ENCODE data around the gene FARP2. TPM values are rescaled to one million over a fixed set of nuclear protein-coding genes. Genes with fewer than 3 reads are reported as not detected.
A peak's percentile ranks its signal among the peaks of the same experiment; 100 is the strongest.

Gene FARP2
- total RNA-seq, 1 donor from 2014 or later = 18.6 TPM

DNA sequence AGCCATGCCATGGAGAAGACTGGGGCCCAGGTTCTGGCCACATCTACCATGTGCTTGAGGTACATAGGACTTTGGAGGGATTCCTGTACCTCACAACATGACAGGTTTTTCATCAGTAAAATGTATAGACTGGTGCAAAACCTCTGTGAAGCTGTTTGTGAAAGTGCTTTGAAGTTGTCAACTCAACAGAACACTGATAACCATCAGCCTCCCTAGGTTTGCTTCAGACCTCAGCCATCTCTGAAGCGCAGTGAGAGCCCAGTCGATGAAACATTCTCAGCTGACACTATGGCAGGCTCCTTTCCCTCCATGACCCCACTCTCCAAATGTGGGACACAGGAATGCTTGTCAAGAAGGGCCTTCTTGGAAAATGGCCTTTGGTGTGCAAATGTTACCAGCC lies 113.7 kb downstream of the FARP2 start:
- ATAC-seq (no peak), DNase-seq (no peak)
- intact Hi-C loops (cut with micrococcal nuclease) = no loop called here

DNA sequence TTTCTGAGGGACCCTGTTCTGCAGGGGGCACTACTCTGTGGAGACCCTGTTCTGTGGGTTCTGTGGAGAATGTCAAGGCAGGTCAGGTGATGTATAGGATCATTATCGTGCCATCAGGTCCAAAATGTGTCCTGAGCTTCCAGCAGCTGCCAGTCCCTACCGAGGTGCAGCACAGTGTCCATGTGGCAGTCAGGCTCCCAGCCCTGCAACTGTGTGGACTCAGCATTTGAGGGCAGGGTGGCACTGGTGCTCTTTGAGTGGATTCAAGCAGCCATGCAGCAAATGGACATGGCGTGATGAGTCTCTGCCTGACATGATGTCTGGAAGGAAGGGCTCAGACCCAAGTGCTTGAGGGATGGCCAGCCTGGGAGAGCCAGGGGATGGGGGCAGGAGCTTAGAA lies 117.3 kb downstream of the FARP2 start:
- DNase-seq (no peak), ATAC-seq (no peak)
- intact Hi-C loops (cut with micrococcal nuclease) = no loop called here

DNA sequence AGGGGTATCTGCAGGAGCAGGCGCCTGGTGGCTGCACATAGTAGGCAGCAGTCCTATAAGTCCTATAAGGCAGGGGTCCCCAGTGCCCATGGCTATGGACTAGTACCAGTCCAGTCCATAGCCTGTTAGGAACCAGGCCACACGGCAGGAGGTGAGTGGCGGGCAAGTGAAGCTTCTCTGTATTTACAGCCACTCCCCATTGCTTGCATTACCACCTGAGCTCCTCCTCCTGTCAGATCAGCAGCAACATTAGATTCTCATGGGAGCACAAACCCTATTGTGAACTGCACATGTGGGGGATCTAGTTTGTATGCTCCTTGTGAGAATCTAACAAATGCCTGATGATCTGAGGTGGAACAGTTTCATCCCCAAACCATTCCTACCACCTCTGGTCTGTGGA lies 119.2 kb downstream of the FARP2 start:
- DNase-seq (no peak), ATAC-seq (no peak)
- intact Hi-C loops (cut with micrococcal nuclease) = no loop called here

DNA sequence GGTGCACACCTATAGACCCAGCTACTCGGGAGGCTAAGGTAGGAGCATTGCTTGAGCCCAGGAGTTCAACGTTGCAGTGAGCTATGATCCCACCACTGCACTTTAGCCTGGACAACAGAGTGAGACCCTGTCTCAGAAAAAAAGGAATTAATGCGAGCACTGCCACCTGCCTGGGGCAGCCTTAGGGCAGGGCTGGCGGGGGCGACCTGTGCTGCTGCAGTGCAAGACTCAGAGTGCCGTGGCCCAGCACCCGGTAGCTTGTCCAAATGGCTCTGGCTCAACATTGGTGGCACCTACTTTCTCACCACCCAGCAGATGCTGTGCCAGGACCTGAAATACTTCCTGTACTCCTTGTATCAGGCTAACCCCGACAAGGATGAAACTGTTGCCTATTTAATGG lies 122.1 kb downstream of the FARP2 start:
- intact Hi-C loops (cut with micrococcal nuclease) = no loop called here
- no peak for ATAC-seq
- DNase-seq = no peak

DNA sequence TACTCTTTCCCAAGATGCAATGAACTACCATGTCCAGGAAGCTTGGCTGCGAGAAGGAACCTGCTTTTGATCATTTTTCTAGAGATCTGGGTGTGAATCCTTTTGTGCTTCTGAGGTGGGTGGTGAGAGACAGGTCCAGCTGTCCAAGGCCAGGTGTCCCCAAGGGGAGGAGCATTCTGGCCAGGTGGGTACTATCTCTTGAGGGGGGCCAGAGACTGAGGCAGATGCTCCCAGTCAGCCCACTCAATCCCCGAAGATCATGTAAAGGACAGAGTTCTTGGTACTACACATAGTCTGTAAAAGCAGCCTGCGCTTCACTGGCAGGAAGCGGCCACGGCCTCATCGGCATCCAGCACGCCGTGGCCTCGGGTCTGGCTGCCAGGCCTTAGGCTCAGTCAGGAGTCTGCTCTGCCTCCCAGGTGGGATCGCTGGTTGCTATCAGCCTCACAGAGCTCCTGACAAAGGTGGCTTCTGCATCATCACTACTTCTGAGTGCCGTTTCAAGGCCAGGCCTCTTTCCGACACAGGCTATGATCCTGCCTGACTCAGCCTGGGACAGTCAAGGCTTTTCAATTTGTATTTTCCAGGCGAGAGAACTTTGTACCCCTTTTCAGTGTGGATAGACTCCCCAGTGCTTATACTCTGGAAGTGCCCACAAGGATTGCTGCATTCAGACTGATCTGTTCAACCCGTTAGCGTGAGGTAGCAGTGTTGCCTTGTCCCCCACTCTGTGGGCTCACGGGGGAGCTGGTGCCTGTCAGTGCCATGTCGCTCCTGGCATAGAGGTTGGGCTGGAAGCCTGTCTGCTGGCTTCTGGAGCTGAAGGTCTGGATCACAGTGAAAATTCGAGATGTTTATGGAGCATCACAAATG lies 123.2 kb downstream of the FARP2 start:
- no peak for ATAC-seq
- intact Hi-C loops (cut with micrococcal nuclease) = no loop called here
- no peak for DNase-seq

DNA sequence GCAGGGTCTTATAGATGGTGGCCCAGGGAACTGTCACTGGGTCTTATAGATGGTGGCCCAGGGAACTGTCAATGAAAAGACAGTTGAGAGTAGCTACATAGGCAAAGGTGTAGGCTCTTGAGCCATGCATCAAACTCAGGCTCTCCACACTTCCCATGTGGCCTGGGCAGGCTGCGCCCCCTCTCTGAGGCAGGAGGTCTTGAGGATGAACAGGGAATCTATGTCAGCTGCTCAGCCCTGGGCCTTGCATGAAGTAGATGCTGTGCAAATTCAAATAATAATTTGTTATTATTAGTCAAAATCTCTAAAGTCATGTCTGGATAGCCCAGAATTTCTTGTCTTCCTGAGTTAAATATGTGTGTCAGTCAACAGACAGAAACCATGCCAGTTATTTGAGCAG lies 125.6 kb downstream of the FARP2 start:
- no peak for ATAC-seq
- intact Hi-C loops (cut with micrococcal nuclease) = no loop called here

DNA sequence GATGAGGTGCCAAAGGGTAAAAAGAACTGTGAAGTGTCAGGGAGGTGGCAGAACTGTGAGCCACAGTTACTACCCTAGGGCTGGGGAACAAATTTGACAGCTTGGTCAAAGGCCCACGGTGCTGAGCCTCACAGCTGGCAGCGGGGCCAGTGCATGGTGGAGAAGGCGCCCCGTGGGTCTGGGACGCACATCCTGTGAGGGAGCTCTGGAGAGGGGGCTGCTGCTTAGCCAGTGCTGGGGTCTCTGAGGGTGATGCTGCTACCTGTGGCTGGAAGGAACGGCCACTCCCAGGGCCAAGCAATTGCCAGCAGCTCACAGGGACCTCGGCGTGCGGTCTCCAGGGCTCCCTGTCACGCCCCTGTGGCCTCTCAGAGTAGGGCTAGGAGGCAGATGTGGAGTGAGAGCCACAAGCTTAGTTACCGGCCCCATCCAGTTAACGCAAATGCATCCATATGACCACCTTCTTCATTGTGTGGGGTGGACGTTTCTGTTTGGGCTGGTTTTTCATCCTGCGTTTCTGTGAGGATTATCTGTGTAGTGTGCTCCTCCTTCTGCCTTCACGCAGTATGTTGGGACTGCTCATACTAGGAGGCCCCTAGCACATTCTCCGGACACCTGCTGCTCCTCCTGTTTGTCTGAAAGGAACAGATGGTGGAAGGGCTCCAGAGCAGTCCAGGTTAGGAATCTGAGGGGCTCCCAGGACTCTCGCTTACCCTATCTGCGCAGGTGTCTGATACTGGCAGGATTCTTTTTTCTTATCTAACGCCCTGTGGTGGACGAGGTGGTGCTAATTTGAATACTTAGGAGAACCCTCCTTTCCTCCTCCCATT lies 126.3 kb downstream of the FARP2 start:
- no peak for ATAC-seq
- DNase-seq = no peak

More for the DNA sequence above, 125.6 kb downstream of the FARP2 start:
- DNase-seq = no peak

DNA sequence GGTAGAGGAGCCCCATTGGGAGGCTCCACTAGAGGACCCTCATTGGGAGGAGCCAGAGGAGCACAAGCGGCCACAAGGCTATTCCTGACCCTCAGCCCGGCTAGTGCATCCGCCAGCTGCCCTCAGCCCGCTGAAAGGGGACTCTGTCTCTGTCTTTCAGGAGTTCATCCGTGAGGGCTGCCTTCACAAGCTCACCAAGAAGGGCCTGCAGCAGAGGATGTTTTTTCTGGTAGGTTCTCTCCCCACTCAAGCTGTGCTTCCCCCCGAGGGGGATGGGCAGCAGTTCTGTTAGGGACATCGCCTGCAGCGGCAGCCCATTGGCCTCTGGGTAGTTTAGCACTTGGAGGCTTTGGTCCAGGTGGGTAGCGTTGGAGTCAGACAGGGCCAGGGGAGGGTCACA lies 127.2 kb downstream of the FARP2 start:
- DNase-seq (no peak), ATAC-seq (no peak)
- intact Hi-C loops (cut with micrococcal nuclease) = no loop called here

More for the DNA sequence above, 126.3 kb downstream of the FARP2 start:
- intact Hi-C loops (cut with micrococcal nuclease) = no loop called here

DNA sequence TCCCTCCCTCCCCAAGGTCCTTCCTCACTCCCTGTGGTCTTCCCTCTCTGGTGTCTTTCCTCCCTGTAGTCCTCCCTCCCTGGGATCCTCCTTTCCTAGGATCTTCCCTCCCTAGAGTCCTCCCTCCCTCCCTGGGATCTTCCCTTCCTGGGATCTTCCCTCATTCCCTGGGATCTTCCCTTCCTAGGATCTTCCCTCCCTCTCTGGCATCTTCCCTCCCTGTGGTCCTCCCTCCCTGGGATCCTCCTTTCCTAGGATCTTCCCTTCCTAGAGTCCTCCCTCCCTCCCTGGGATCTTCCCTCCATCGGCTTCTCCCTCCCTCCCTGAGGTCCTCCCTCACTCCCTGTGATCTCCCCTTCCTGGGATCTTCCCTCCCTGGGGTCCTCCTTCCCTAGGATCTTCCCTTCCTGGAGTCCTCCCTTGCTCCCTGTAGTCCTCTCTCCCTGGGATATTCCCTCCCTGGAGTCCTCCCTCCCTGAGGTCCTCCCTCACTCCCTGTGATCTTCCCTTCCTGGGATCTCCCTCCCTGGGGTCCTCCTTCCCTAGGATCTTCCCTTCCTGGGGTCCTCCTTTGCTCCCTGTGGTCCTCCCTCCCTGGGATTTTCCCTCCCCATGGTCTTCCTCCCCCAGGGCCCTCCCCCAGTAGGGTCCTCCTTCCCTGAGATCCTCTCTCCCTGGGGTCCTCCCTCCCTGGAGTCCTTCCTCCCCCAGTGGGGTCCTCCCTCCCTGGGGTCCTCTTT lies 129.3 kb downstream of the FARP2 start:
- ATAC-seq (no peak), DNase-seq (no peak)
- intact Hi-C loops (cut with micrococcal nuclease) = no loop called here

DNA sequence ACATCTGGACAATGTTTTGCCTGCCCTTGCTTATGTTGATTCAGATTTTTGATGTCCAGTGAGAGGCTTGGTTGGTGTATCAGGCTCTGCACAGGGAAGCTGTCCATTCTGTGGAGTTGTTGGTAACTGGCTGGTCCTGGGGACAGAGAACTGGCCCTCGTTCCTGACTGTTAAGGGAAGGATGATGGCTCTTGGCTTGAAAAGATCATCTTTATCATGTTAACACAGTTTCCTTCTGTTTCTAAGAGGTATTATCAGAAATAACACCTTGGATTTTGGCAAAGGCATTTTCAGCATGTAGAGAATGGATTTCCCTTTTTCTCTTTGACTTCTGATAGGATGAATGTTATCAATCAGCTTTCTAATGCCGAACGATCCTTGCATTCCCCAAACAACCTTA lies 133.0 kb downstream of the FARP2 start:
- DNase-seq (no peak), ATAC-seq (no peak)
- intact Hi-C loops (cut with micrococcal nuclease) = no loop called here

DNA sequence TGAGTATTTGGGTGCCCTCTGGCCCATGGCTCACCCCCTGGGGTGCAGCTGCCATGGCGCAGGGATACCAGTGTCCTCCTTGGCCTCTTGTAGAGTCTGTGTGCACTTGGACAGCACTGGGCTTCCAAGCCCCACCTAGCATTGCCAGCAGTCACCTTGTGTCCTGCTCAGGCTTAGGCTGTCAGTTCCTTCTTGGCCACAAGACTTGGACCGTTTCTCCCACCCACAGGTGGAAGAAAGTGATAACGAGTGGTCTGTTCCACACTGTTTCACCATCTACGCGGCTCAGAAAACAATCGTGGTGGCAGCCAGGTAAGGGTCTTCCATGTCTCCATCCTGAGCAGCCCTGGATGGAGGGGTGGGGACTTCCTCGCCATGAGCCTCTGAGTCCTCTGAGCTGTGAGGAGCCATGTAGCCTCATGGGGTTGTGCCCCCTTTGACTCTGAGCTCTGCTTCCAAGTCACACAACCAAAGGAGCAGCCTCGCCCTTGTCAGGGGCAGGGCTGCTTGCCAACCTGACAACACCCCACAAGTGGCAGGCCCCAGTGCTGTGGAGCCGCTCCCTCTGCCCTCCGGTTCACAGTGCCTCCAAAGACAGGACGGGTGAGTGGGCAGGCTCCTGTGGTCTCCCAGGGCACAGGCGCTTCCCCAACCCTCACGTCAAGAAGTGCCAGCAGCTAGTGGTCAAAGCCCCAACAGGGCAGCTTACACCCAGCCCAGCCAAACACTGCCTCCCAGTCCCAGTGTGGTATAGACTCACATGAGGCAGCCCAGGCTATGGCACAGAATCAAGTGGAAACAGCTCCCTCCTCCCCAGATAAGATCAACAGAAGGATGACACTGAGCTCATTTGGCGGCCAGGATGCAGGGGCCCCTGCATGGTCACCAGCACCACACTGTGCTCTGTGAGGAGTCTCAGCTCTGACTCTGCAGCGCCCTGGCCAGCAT lies 133.9 kb downstream of the FARP2 start:
- no peak for DNase-seq
- no peak for ATAC-seq
- intact Hi-C loops (cut with micrococcal nuclease) = no loop called here

DNA sequence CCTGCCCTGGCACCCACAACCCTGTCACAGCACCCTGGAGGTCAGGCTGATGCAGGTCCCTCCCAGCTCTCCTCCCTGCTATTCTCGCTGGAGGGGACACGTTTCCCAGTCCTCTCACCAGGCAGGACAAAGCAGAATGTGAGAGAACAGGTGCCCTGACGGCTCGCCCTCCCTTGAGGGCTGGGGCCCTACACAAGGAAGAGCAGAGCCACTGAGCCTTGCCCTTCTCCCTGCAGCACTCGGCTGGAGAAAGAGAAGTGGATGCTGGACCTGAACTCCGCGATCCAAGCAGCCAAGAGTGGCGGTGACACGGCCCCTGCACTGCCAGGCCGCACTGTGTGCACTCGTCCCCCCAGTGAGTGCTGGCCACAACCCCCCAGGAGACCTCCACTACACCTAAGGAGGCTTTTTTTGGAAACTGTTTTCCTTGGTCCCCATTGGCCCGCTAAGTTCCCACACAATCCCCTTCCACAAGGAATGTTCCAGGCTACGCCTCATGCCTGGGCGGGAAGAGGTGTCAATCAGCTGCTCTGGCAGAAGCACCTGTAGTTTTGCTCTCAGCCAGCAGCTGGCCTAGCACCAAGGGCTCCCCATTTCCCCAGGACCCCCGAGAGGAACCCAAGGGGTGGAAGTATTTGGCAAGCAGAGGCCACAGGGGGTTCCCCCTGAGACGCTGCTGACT lies 134.9 kb downstream of the FARP2 start:
- DNase-seq = no peak
- intact Hi-C loops (cut with micrococcal nuclease) = no loop called here
- peak; percentile 14 for ATAC-seq

DNA sequence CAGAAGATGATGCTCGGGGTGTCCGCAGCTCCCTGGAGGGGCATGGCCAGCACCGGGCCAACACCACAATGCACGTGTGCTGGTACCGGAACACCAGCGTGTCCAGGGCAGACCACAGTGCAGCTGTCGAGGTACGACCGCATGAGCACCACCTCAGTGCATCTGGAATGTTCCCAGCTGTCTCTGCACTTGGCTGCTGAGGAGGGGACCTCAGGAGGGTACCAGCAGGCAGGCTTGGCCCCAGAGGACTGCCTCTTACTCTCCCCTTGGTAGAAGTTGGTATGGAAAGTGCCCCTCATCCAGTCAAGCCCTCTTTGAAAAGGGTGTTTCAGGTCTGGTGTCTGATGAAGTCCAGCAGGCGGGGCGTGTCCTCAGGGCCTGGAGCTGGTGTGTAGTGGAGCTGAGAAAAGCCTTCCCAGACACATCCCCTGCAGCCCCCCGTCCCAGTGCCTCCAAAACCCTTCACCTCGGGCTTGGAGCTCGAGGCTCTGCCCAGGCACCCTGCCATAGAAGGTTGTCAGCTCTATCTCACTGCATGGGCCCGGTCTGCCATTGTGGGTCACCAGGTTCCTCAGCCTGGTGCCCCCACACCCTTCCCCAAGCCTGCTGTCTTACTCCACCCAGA lies 135.6 kb downstream of the FARP2 start:
- intact Hi-C loops (cut with micrococcal nuclease) = no loop called here
- ATAC-seq (no peak), DNase-seq (no peak)

DNA sequence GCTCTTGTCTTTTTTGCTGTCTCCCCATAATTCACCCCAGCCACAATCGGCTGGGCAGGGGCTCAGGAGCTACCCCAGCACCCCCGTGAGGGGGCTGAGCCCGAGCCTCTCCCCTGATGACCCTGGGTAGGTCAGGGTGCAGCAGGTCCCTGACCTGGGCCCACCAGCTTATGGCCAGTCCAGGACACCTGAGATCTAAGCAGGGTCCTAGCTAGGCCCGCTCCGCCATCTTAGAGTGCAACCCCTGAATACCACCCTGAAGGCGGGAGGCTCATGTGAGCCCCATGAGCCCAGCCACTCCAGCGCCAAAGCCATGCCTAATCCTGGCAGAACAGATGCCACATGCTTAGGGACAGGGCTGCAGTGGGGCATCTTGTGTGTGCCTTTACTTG lies 136.1 kb downstream of the FARP2 start:
- no peak for DNase-seq
- intact Hi-C loops (cut with micrococcal nuclease) = no loop called here
- ATAC-seq = peak; percentile 4

DNA sequence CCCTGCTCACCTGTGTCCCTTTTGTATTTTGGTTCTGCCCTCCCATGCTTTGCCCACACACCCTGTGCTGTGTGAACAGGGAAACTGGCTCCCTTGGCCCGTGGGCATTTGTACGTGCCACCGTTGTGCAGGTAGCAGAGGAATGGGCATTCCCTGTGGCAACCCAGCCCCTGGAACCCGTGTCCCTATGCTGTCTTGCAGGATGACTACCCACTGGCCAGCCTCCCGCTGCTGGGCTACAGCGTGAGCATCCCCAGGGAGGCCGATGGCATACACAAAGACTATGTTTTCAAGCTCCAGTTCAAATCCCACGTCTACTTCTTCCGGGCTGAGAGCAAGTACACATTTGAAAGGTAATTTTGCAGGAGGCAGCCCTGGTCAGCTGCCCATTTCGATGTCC lies 137.0 kb downstream of the FARP2 start:
- ATAC-seq = no peak
- DNase-seq = no peak
- intact Hi-C loops (cut with micrococcal nuclease) = no loop called here

DNA sequence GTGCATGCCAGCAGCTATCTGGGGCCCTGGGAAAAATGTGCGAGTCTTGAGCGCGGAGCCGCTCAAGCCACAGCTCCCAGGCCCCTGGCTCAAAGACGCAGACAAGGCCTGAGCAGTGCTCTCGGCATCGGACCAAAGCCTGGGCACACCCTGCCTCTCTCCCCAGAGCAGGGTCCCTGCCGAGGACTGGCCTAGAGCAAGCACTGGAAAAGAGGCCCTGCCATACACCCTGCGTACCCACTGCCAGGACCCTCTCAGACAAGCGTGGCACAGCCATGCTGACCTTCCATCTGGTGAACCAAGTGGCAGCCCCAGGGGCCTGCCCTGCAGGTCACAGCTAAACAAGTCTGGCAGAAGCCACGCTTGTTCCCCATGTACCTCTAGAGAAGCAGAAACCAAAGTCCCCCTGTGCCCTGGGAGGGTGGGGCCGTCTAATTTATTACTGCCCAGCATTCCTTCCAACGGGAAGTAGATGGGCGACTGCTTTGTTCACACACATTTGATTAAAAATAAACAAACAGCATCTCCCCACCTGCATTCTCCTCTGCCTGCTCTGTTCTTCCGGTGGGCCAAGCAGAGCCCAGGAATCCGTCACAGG lies 138.3 kb downstream of the FARP2 start:
- intact Hi-C loops (cut with micrococcal nuclease) = no loop called here
- ATAC-seq = no peak
- DNase-seq = no peak

DNA sequence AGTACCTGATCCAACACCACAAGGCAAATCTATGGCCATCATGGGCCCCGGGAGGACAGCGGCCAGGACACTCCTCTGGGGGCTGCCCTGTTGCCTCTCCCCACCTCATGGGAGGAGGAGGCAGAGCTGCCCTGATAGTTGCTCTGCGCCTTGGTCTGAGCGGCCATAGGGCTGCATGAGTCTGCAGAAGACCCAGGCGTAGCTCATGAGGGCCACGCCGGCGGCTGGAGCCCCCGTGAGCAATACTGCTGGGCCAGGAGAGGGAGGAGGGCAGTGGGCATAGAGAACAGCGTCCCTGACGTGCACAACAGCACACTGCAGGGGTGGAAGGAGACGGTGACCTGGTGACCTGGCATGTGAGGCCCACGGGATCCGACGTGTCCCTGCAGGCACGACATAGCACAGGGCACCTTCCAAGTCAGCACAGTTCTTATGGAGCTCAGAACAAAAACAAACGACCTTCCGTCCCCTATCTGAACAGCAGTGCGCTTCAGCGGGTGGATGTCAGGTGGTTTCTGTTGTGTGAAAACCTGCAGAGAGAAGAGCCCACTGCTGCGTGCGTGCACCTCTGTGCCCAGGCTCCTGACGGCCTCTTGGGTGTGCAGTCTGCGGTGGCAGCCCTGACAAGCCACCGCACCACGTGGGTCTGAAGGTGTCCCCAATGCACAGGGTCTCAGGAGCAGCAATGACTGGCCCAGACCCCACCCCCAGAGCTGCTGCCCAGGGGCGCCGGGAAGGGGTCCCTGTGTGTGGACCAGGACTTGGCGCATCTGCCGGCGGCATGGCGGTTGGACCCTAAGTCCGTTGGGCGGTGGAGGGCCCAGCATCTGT lies 139.3 kb downstream of the FARP2 start:
- ATAC-seq = no peak
- DNase-seq = no peak
- intact Hi-C loops (cut with micrococcal nuclease) = no loop called here
